HG03460 (cell line): ENCODE data around the gene RASSF3.

Source experiments
- ATAC-seq: cut with Tn5 transposase; IDR thresholded peaks from one replicate; pipeline ENCODE4 v1.9.1; 2021; ENCODE audit not compliant: unreplicated experiment

RASSF3 gene

GRCh38 chr12:64667793-64668192, 57.5 kb downstream of the RASSF3 start:
- no peak for ATAC-seq

GRCh38 chr12:64669270-64669842, 59.1 kb downstream of the RASSF3 start:
- ATAC-seq: peak; percentile 85

GRCh38 chr12:64670019-64670418, 59.7 kb downstream of the RASSF3 start:
- ATAC-seq: no peak

- no peak for ATAC-seq
Measured at GRCh38 chr12:64670919-64671639, 60.8 kb downstream of the RASSF3 start.

GRCh38 chr12:64671681-64672080, 61.4 kb downstream of the RASSF3 start:
- no peak for ATAC-seq

GRCh38 chr12:64672925-64673409, 62.7 kb downstream of the RASSF3 start:
- ATAC-seq: no peak

GRCh38 chr12:64673490-64674169, 63.3 kb downstream of the RASSF3 start:
- no peak for ATAC-seq

GRCh38 chr12:64674367-64674922, 64.2 kb downstream of the RASSF3 start:
- no peak for ATAC-seq

- no peak for ATAC-seq
Measured at GRCh38 chr12:64675795-64676194, 65.5 kb downstream of the RASSF3 start.

GRCh38 chr12:64678248-64678647, 68.0 kb downstream of the RASSF3 start:
- ATAC-seq: no peak

- no peak for ATAC-seq
Measured at GRCh38 chr12:64678835-64679234, 68.5 kb downstream of the RASSF3 start.

GRCh38 chr12:64679487-64680001, 69.2 kb downstream of the RASSF3 start:
- no peak for ATAC-seq

- ATAC-seq: no peak
Measured at GRCh38 chr12:64680235-64680634, 69.9 kb downstream of the RASSF3 start.

- no peak for ATAC-seq
Measured at GRCh38 chr12:64681200-64682052, 71.1 kb downstream of the RASSF3 start.

GRCh38 chr12:64682572-64683277, 72.4 kb downstream of the RASSF3 start:
- no peak for ATAC-seq

- no peak for ATAC-seq
Measured at GRCh38 chr12:64683816-64684543, 73.7 kb downstream of the RASSF3 start.

- no peak for ATAC-seq
Measured at GRCh38 chr12:64685050-64685449, 74.8 kb downstream of the RASSF3 start.

GRCh38 chr12:64685605-64686004, 75.3 kb downstream of the RASSF3 start:
- ATAC-seq: no peak

GRCh38 chr12:64687816-64688215, 77.5 kb downstream of the RASSF3 start:
- no peak for ATAC-seq
